Posterior vena cava (tissue), 2 donors: ENCODE data around the gene ATR. TPM values are rescaled to one million over a fixed set of nuclear protein-coding genes. Genes with fewer than 3 reads are reported as not detected.

Experiments
- DNase-seq: peaks from one replicate; pipeline ENCODE4 v3.0.0-alpha.2; 2020; ENCODE audit warnings: low spot score
- intact Hi-C, 2 donors: fragments of 100-400 bp; cut with DNase I; formaldehyde crosslinking; loops; one replicate each; pipeline versions ENCODE4 v1.14.1 to v1.14.2; 2022 to 2023
- total RNA-seq, 2 donors: library from RNA; stranded (reverse); fragmentation: NEBNext Ultra II Directional; extraction: Animal tissue kit (Norgen Biotek cat#: 25700); gene quantifications; one replicate each; pipeline ENCODE4 v1.2.1, GENCODE V29; 2021
- donor health status: DM: yes; HTN: yes; CAD: no.
- donor health status: DM: yes; HTN: yes; CAD: no.

Gene ATR
- total RNA-seq, 2 donors from 2014 or later: 20.2 to 20.3 TPM

GRCh38 chr3:142549986-142550385 is 28.5 kb downstream of the ATR start:
- intact Hi-C loops: no loop called here
- DNase-seq: no peak

GRCh38 chr3:142543307-142543706 is 35.2 kb downstream of the ATR start:
- intact Hi-C loops: no loop called here
- DNase-seq: no peak

GRCh38 chr3:142542054-142542453 is 36.5 kb downstream of the ATR start:
- no peak for DNase-seq
- intact Hi-C loops: no loop called here

- no peak for DNase-seq
- intact Hi-C loops: no loop called here
Measured at GRCh38 chr3:142536519-142536918, 42.0 kb downstream of the ATR start.

- DNase-seq: no peak
- intact Hi-C loops: no loop called here
Measured at GRCh38 chr3:142534543-142534942, 44.0 kb downstream of the ATR start.

- DNase-seq: no peak
- intact Hi-C loops: no loop called here
Measured at GRCh38 chr3:142530296-142530695, 48.2 kb downstream of the ATR start.

- intact Hi-C loops: no loop called here
- DNase-seq: no peak
Measured at GRCh38 chr3:142523921-142524566, 54.5 kb downstream of the ATR start.

- intact Hi-C loops: no loop called here
- DNase-seq: no peak
Measured at GRCh38 chr3:142509079-142509478, 69.5 kb downstream of the ATR start.

GRCh38 chr3:142507241-142507640 is 71.3 kb downstream of the ATR start:
- DNase-seq: no peak
- intact Hi-C loops: no loop called here

GRCh38 chr3:142502187-142502985 is 76.1 kb downstream of the ATR start:
- DNase-seq: no peak
- intact Hi-C loops: no loop called here

GRCh38 chr3:142501004-142501926 is 77.3 kb downstream of the ATR start:
- intact Hi-C loops: no loop called here
- DNase-seq: no peak

GRCh38 chr3:142500211-142500610 is 78.3 kb downstream of the ATR start:
- intact Hi-C loops: no loop called here
- DNase-seq: no peak

- DNase-seq: no peak
- intact Hi-C loops: no loop called here
Measured at GRCh38 chr3:142498397-142499180, 79.9 kb downstream of the ATR start.

- intact Hi-C loops: no loop called here
- DNase-seq: no peak
Measured at GRCh38 chr3:142497729-142498128, 80.8 kb downstream of the ATR start.

GRCh38 chr3:142495103-142495502 is 83.4 kb downstream of the ATR start:
- DNase-seq: no peak
- intact Hi-C loops: no loop called here

- DNase-seq: no peak
- intact Hi-C loops: no loop called here
Measured at GRCh38 chr3:142492184-142492583, 86.3 kb downstream of the ATR start.

GRCh38 chr3:142489572-142490323 is 88.8 kb downstream of the ATR start:
- intact Hi-C loops: no loop called here
- DNase-seq: no peak

GRCh38 chr3:142484912-142485435 is 93.6 kb downstream of the ATR start:
- intact Hi-C loops: no loop called here
- no peak for DNase-seq
